BJ (cell line): ENCODE data around the gene MAB21L4. TPM values are rescaled to one million over a fixed set of nuclear protein-coding genes. Genes with fewer than 3 reads are reported as not detected.

ENCODE experiments used
- CTCF ChIA-PET: fragments of 350-600 bp; formaldehyde crosslinking; extraction: SDS; loops from one replicate; lab custom pipeline; 2021; ENCODE audit warnings: antibody characterized with exemption, inconsistent platforms; lab: Yijun Ruan, JAX
- POLR2A ChIA-PET: fragments of 300-600 bp; sonication (Branson Sonifier 250); formaldehyde crosslinking; extraction: SDS; loops from one replicate; lab custom pipeline; 2021; ENCODE audit warnings: antibody characterized with exemption; lab: Charles Lee
- DNase-seq: peaks from one replicate; pipeline ENCODE4 v3.0.0-alpha.2; 2011; ENCODE audit warnings: low read depth
- H3K27me3 ChIP-seq: 2 replicates; pipeline ENCODE4 v1.6.0; 2011; ENCODE audit warnings: low read length; ENCODE audit not compliant: control insufficient read depth, insufficient read depth
- H3K36me3 ChIP-seq: 2 replicates; pipeline ENCODE4 v1.5.1; 2011; ENCODE audit warnings: low read length; ENCODE audit not compliant: control insufficient read depth, insufficient read depth
- H3K4me3 ChIP-seq: 2 replicates; pipeline ENCODE4 v1.5.1; 2011; ENCODE audit warnings: low read depth, mild to moderate bottlenecking, control low read depth, low read length
- CTCF ChIP-seq: IDR thresholded peaks from 2 replicates; pipeline ENCODE4 v1.5.1; 2011; ENCODE audit warnings: low read depth, mild to moderate bottlenecking, control low read depth, inconsistent platforms, low read length, moderate library complexity; ENCODE audit not compliant: insufficient read depth
- polyA plus RNA-seq: library from polyadenylated mRNA; depleted of rRNA; stranded (reverse); fragments of >200 nt; gene quantifications from 2 replicates; pipeline ENCODE4 v1.2.3, GENCODE V29; 2011

MAB21L4 gene
- polyA plus RNA-seq, 1 experiment = not detected

- DNase-seq = no peak
- Histone ChIP-seq H3K27me3 (0 out of 2 replicates have a peak, but pooled peaks cover 2% of the 10 kb centered on the region), H3K4me3 (no peak overlapping the region), H3K36me3 (no peaks in the 10 kb centered on the region)
- ChIA-PET POLR2A (no interaction called here), CTCF (no interaction called here)
- no peak for TF ChIP-seq CTCF
Measured at GRCh38 chr2:240928476-240929363, 32.8 kb upstream of the MAB21L4 start.

- no peaks in the 10 kb centered on the region for H3K36me3 ChIP-seq
- no peak for TF ChIP-seq CTCF
- ChIA-PET POLR2A (no interaction called here), CTCF (interaction anchor here (1.3 to 2.7 kb wide), 3 partner anchors 8 to 13 kb away, joined by 3 to 14 read pairs (median 4); no protein-coding TSS in a partner anchor)
- no peak for DNase-seq
- H3K4me3 ChIP-seq = no peak overlapping the region
- no peaks in the 10 kb centered on the region for H3K27me3 ChIP-seq
Measured at GRCh38 chr2:240927390-240927781, 31.4 kb upstream of the MAB21L4 start.

- H3K4me3 ChIP-seq = no peak overlapping the region
- POLR2A ChIA-PET = no interaction called here
- no peaks in the 10 kb centered on the region for H3K36me3 ChIP-seq
- no peak for TF ChIP-seq CTCF
- CTCF ChIA-PET = interaction anchor here (1.3 to 2.7 kb wide), 3 partner anchors 9 to 12 kb away, joined by 3 to 14 read pairs (median 4); no protein-coding TSS in a partner anchor
- DNase-seq = no peak
- H3K27me3 ChIP-seq = no peaks in the 10 kb centered on the region
Measured at GRCh38 chr2:240926516-240927389, 30.8 kb upstream of the MAB21L4 start.

GRCh38 chr2:240925568-240926515 lies 29.9 kb upstream of the MAB21L4 start:
- H3K4me3 ChIP-seq = no peak overlapping the region
- DNase-seq = no peak
- ChIA-PET CTCF (interaction anchor here (1.5 to 2.7 kb wide), 2 partner anchors 9 to 12 kb away, joined by 4 to 14 read pairs; no protein-coding TSS in a partner anchor), POLR2A (no interaction called here)
- H3K27me3 ChIP-seq = no peaks in the 10 kb centered on the region
- no peak for TF ChIP-seq CTCF
- no peaks in the 10 kb centered on the region for H3K36me3 ChIP-seq
